Ishikawa (cell line): Measurements from ENCODE around the gene GPC6.

Experiments
- CEBPB ChIP-seq: IDR thresholded peaks from 2 replicates; pipeline ENCODE4 v1.6.1; 2012
- CREB1 ChIP-seq: IDR thresholded peaks from 2 replicates; pipeline ENCODE4 v1.6.1; 2012; ENCODE audit warnings: low read depth
- EGR1 ChIP-seq: IDR thresholded peaks from 2 replicates; pipeline ENCODE4 v1.6.1; 2012
- EP300 ChIP-seq: IDR thresholded peaks from 2 replicates; pipeline ENCODE4 v1.6.1; 2012; ENCODE audit warnings: borderline replicate concordance
- FOXM1 ChIP-seq: IDR thresholded peaks from 2 replicates; pipeline ENCODE4 v1.6.1; 2012; ENCODE audit warnings: low read depth, borderline replicate concordance
- NFIC ChIP-seq: IDR thresholded peaks from 2 replicates; pipeline ENCODE4 v1.6.1; 2012
- RAD21 ChIP-seq: IDR thresholded peaks from 2 replicates; pipeline ENCODE4 v1.6.1; 2012; ENCODE audit warnings: low read depth
- TAF1 ChIP-seq: IDR thresholded peaks from 2 replicates; pipeline ENCODE4 v1.6.1; 2012; ENCODE audit warnings: low read depth, mild to moderate bottlenecking
- TEAD4 ChIP-seq: IDR thresholded peaks from 2 replicates; pipeline ENCODE4 v1.6.1; 2012
- USF1 ChIP-seq: IDR thresholded peaks from 2 replicates; pipeline ENCODE4 v1.6.1; 2012
- YY1 ChIP-seq: IDR thresholded peaks from 2 replicates; pipeline ENCODE4 v1.6.1; 2012; ENCODE audit warnings: low read depth
- ZBTB7A ChIP-seq: IDR thresholded peaks from 2 replicates; pipeline ENCODE4 v1.6.1; 2012; ENCODE audit warnings: low read depth
- TF ChIP-seq, protein P1 (sequence below): IDR thresholded peaks from 2 replicates; pipeline ENCODE4 v1.6.1; 2012; ENCODE audit warnings: low read depth, mild to moderate bottlenecking
- TF ChIP-seq, protein P2 (sequence below): IDR thresholded peaks from 2 replicates; pipeline ENCODE4 v1.6.1; 2012

DNA sequence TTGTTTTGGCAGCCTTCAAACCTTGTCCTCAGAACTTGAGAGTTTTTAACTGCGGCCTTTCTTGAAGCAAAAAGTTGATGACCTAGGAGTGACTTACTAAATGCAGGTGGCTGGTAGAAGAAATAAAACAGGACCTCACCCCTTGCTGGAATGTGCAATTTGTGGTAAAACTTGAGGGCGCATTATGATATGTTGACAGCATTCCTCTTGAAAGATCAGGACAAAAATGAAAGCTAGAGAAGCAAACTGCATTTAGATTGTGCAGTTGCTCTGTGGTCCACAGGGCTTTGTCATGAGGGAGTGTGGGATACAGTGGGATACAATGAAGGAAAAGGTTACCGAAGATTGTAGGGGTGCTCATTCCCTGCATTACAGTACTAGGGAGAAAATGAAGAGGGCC is 504.2 kb downstream of the GPC6 start:
- no peak for TF ChIP-seq EP300
- TF ChIP-seq, protein P1, sequence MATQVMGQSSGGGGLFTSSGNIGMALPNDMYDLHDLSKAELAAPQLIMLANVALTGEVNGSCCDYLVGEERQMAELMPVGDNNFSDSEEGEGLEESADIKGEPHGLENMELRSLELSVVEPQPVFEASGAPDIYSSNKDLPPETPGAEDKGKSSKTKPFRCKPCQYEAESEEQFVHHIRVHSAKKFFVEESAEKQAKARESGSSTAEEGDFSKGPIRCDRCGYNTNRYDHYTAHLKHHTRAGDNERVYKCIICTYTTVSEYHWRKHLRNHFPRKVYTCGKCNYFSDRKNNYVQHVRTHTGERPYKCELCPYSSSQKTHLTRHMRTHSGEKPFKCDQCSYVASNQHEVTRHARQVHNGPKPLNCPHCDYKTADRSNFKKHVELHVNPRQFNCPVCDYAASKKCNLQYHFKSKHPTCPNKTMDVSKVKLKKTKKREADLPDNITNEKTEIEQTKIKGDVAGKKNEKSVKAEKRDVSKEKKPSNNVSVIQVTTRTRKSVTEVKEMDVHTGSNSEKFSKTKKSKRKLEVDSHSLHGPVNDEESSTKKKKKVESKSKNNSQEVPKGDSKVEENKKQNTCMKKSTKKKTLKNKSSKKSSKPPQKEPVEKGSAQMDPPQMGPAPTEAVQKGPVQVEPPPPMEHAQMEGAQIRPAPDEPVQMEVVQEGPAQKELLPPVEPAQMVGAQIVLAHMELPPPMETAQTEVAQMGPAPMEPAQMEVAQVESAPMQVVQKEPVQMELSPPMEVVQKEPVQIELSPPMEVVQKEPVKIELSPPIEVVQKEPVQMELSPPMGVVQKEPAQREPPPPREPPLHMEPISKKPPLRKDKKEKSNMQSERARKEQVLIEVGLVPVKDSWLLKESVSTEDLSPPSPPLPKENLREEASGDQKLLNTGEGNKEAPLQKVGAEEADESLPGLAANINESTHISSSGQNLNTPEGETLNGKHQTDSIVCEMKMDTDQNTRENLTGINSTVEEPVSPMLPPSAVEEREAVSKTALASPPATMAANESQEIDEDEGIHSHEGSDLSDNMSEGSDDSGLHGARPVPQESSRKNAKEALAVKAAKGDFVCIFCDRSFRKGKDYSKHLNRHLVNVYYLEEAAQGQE, result no peak
- no peak for TF ChIP-seq ZBTB7A
- no peak for TF ChIP-seq FOXM1
- no peak for TF ChIP-seq CEBPB
- TF ChIP-seq, protein P2, sequence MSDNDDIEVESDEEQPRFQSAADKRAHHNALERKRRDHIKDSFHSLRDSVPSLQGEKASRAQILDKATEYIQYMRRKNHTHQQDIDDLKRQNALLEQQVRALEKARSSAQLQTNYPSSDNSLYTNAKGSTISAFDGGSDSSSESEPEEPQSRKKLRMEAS, result no peak
- TF ChIP-seq TAF1, result no peak
- TF ChIP-seq TEAD4, result no peak
- TF ChIP-seq RAD21, result no peak
- no peak for TF ChIP-seq YY1
- no peak for TF ChIP-seq CREB1
- TF ChIP-seq USF1, result no peak
- TF ChIP-seq EGR1, result no peak
- TF ChIP-seq NFIC, result no peak
